Smooth muscle cell (in vitro differentiated cells): ENCODE measurements around the gene KRI1. TPM values are rescaled to one million over a fixed set of nuclear protein-coding genes. Genes with fewer than 3 reads are reported as not detected.

Source experiments
- DNase-seq: peaks from one replicate; lab custom pipeline; 2025; ENCODE audit not compliant: unreplicated experiment; lab: John Stamatoyannopoulos, UW
- H2AFZ ChIP-seq: fragments of 200-600 bp; sonication (generic); 2 replicates; pipeline ENCODE4 v1.6.0; 2016; ENCODE audit warnings: antibody characterized with exemption, low read depth, mild to moderate bottlenecking
- H3F3A ChIP-seq: fragments of 200-600 bp; sonication (generic); 2 replicates; pipeline ENCODE4 v1.6.0; 2017; ENCODE audit warnings: antibody characterized with exemption, low read depth
- H3K27ac ChIP-seq: fragments of 200-600 bp; sonication (generic); 2 replicates; pipeline ENCODE4 v1.5.1; 2016; ENCODE audit warnings: low read depth, mild to moderate bottlenecking
- H3K27me3 ChIP-seq: fragments of 200-600 bp; sonication (generic); 2 replicates; pipeline ENCODE4 v1.6.1; 2016; ENCODE audit warnings: low read depth, mild to moderate bottlenecking
- H3K36me3 ChIP-seq: fragments of 200-600 bp; sonication (generic); 2 replicates; pipeline ENCODE4 v1.5.1; 2016; ENCODE audit warnings: low read depth
- H3K4me1 ChIP-seq: fragments of 200-600 bp; sonication (generic); 2 replicates; pipeline ENCODE4 v1.5.1; 2016; ENCODE audit warnings: low read depth
- H3K4me2 ChIP-seq: fragments of 200-600 bp; sonication (generic); 2 replicates; pipeline ENCODE4 v1.6.0; 2016; ENCODE audit warnings: mild to moderate bottlenecking
- H3K4me3 ChIP-seq: fragments of 200-600 bp; sonication (generic); 2 replicates; pipeline ENCODE4 v1.5.1; 2016; ENCODE audit warnings: mild to moderate bottlenecking
- H3K79me2 ChIP-seq: fragments of 200-600 bp; sonication (generic); 2 replicates; pipeline ENCODE4 v1.6.0; 2016; ENCODE audit warnings: low read depth, mild to moderate bottlenecking
- H3K9ac ChIP-seq: fragments of 200-600 bp; sonication (generic); 2 replicates; pipeline ENCODE4 v1.6.0; 2016; ENCODE audit warnings: low read depth
- H3K9me3 ChIP-seq: fragments of 200-600 bp; sonication (generic); replicated peaks from 2 replicates; pipeline ENCODE4 v1.5.1; 2016; ENCODE audit warnings: low read depth
- H4K20me1 ChIP-seq: fragments of 200-600 bp; sonication (generic); 2 replicates; pipeline ENCODE4 v1.6.0; 2016; ENCODE audit warnings: low read depth
- CTCF ChIP-seq: fragments of 200-600 bp; sonication (generic); IDR thresholded peaks from 2 replicates; pipeline ENCODE4 v1.5.1; 2017; ENCODE audit warnings: borderline replicate concordance, mild to moderate bottlenecking, antibody characterized with exemption; ENCODE audit not compliant: insufficient read depth, poor library complexity, severe bottlenecking
- WGBS: methylation state at CpG from one replicate; pipeline ENCODE4 v1.1.7; 2016; ENCODE audit warnings: low lambda C conversion rate; 5-methylcytosine and 5-hydroxymethylcytosine counted together
- microRNA counts: library from miRNA; unstranded; fragments of <30 nt; microRNA quantifications from one replicate; lab custom pipeline; 2016
- microRNA-seq: library from miRNA; unstranded; fragments of <30 nt; microRNA quantifications from one replicate; pipeline ENCODE4, GENCODE V29; 2016; ENCODE audit warnings: borderline number of aligned reads
- polyA plus RNA-seq: library from polyadenylated mRNA; unstranded; fragments of >200 nt; fragmentation: Nextera tagmentation; extraction: Ambion mirVana; gene quantifications from 2 replicates; pipeline ENCODE4 v1.2.1, GENCODE V29; 2016
- small RNA-seq: library from RNA; depleted of rRNA; stranded (forward); fragments of <200 nt; gene quantifications from one replicate; pipeline ENCODE3, GENCODE V24; 2014
- total RNA-seq: library from RNA; depleted of rRNA; stranded (reverse); fragments of >200 nt; gene quantifications from 2 replicates; pipeline ENCODE4 v1.2.3, GENCODE V29; 2014

The KRI1 gene
- total and polyA plus RNA-seq, 2 experiments from 2014 or later: 7.1 to 10.1 TPM

GRCh38 chr19:10505583-10506229 is 60.1 kb downstream of the KRI1 start:
- peak; percentile 15 for DNase-seq
- Histone ChIP-seq H3K79me2 (peaks cover 16% of the 10 kb centered on the region), H3K27me3 (no peaks in the 10 kb centered on the region), H3F3A (no peaks in the 10 kb centered on the region), H4K20me1 (no peaks in the 10 kb centered on the region), H3K36me3 (no peaks in the 10 kb centered on the region), H3K27ac (no peak overlapping the region), H3K4me2 (no peak overlapping the region), H3K4me1 (peaks cover 18% of the 10 kb centered on the region), H3K4me3 (no peak overlapping the region), H3K9ac (no peak overlapping the region), H3K9me3 (no peaks in the 10 kb centered on the region), H2AFZ (no peak overlapping the region)
- whole genome bisulfite sequencing: 32% methylated on average over 17 of the region's 17 CpGs
- TF ChIP-seq CTCF: peak; percentile 65

MicroRNA genes within 50 kb of the gene (microRNA counts, 767-probe panel; counts per million panel counts)
- microRNA hsa-miR-1238 (lab: Ali Mortazavi, UCI): 183 counts per million

Small RNAs within 50 kb of the gene (microRNA-seq; reads per million reads assigned to microRNA genes)
- gene MIR1238: not detected

Small RNAs within 50 kb of the gene (small RNA-seq; reads per million reads assigned to genes)
- gene MIR1238 (not detected), gene RNU7-140P (not detected)

Other genes with a start within 250 kb of the KRI1 start
- 7.6 and 15.3 TPM in 2 replicates for gene FDX2, start 250.0 kb downstream of the KRI1 start, total RNA-seq
- 39.1 and 46.0 TPM in 2 replicates for gene FDX2, start 250.0 kb downstream of the KRI1 start, polyA plus RNA-seq
- 8.3 and 18.3 TPM in 2 replicates for gene RAVER1, start 232.5 kb downstream of the KRI1 start, total RNA-seq
- gene RAVER1, start 232.5 kb downstream of the KRI1 start, polyA plus RNA-seq: 35.5 and 43.0 TPM in 2 replicates
- gene ICAM3, start 226.4 kb downstream of the KRI1 start, total RNA-seq: 4.5 and 6.5 TPM in 2 replicates
- gene ICAM3, start 226.4 kb downstream of the KRI1 start, polyA plus RNA-seq: 29.3 and 31.3 TPM in 2 replicates
- 52.5 and 53.1 TPM in 2 replicates for gene TYK2, start 185.4 kb downstream of the KRI1 start, total RNA-seq
- gene TYK2, start 185.4 kb downstream of the KRI1 start, polyA plus RNA-seq: 90.8 and 98.4 TPM in 2 replicates
- 98.4 and 103 TPM in 2 replicates for gene CDC37, start 162.5 kb downstream of the KRI1 start, total RNA-seq
- gene CDC37, start 162.5 kb downstream of the KRI1 start, polyA plus RNA-seq: 186 and 198 TPM in 2 replicates
- 2.7 and 3.3 TPM in 2 replicates for gene PDE4A, start 145.5 kb downstream of the KRI1 start, total RNA-seq
- gene PDE4A, start 145.5 kb downstream of the KRI1 start, polyA plus RNA-seq: 12.3 and 16.4 TPM in 2 replicates
- 24.9 and 39.3 TPM in 2 replicates for gene KEAP1, start 62.7 kb downstream of the KRI1 start, total RNA-seq
- gene KEAP1, start 62.7 kb downstream of the KRI1 start, polyA plus RNA-seq: 53.1 and 60.4 TPM in 2 replicates
- gene S1PR5, start 48.6 kb downstream of the KRI1 start, total RNA-seq: 5.3 and 6.3 TPM in 2 replicates
- 6.8 and 9.0 TPM in 2 replicates for gene S1PR5, start 48.6 kb downstream of the KRI1 start, polyA plus RNA-seq
- 12.9 and 13.8 TPM in 2 replicates for gene ATG4D, start 22.1 kb downstream of the KRI1 start, total RNA-seq
- gene ATG4D, start 22.1 kb downstream of the KRI1 start, polyA plus RNA-seq: 19.0 and 29.7 TPM in 2 replicates
- 5.4 and 10.1 TPM in 2 replicates for gene CDKN2D, start 3.0 kb upstream of the KRI1 start, total RNA-seq
- 22.2 and 25.3 TPM in 2 replicates for gene CDKN2D, start 3.0 kb upstream of the KRI1 start, polyA plus RNA-seq
- gene AP1M2, start 21.3 kb upstream of the KRI1 start, total RNA-seq: 19.8 and 37.1 TPM in 2 replicates
- gene AP1M2, start 21.3 kb upstream of the KRI1 start, polyA plus RNA-seq: 8.8 and 30.2 TPM in 2 replicates
- 59.7 and 79.5 TPM in 2 replicates for gene SLC44A2, start 59.5 kb upstream of the KRI1 start, total RNA-seq
- 123 and 156 TPM in 2 replicates for gene SLC44A2, start 59.5 kb upstream of the KRI1 start, polyA plus RNA-seq
- 78.0 and 125 TPM in 2 replicates for gene ILF3, start 88.3 kb upstream of the KRI1 start, total RNA-seq
- gene ILF3, start 88.3 kb upstream of the KRI1 start, polyA plus RNA-seq: 108 and 118 TPM in 2 replicates
- 13.3 and 16.0 TPM in 2 replicates for gene QTRT1, start 135.4 kb upstream of the KRI1 start, total RNA-seq
- gene QTRT1, start 135.4 kb upstream of the KRI1 start, polyA plus RNA-seq: 42.3 and 49.4 TPM in 2 replicates
- 46.4 and 65.1 TPM in 2 replicates for gene DNM2, start 152.1 kb upstream of the KRI1 start, total RNA-seq
- gene DNM2, start 152.1 kb upstream of the KRI1 start, polyA plus RNA-seq: 93.2 and 111 TPM in 2 replicates